Suprapubic skin (tissue), 4 donors: ENCODE measurements around the gene CHRNA10. TPM values are rescaled to one million over a fixed set of nuclear protein-coding genes. Genes with fewer than 3 reads are reported as not detected.

ENCODE experiments used
- DNase-seq, 2 donors: peaks; one replicate each; pipeline ENCODE4 v3.0.0-alpha.2; 2019; ENCODE audit warnings: low spot score in 2 of 2
- H3K27ac ChIP-seq: fragments of 200-600 bp; sonication (generic); one replicate; pipeline ENCODE4 v1.5.1; 2019
- H3K27me3 ChIP-seq: fragments of 200-600 bp; sonication (generic); one replicate; pipeline ENCODE4 v1.5.1; 2019
- H3K36me3 ChIP-seq: fragments of 200-600 bp; sonication (generic); one replicate; pipeline ENCODE4 v1.5.1; 2019
- H3K4me1 ChIP-seq: fragments of 200-600 bp; sonication (generic); one replicate; pipeline ENCODE4 v1.5.1; 2019
- H3K4me3 ChIP-seq: fragments of 200-600 bp; sonication (generic); one replicate; pipeline ENCODE4 v1.5.1; 2019; ENCODE audit warnings: mild to moderate bottlenecking
- H3K9me3 ChIP-seq: fragments of 200-600 bp; sonication (generic); one replicate; pipeline ENCODE4 v1.5.1; 2019
- CTCF ChIP-seq, 2 donors: fragments of 200-600 bp in 1 of 2; fragments of 450-650 bp in 1 of 2; sonication (generic) in 1 of 2; IDR thresholded peaks; one replicate each; pipeline ENCODE4 v1.5.1; 2016 to 2019; ENCODE audit warnings: antibody characterized with exemption in 2 of 2, mild to moderate bottlenecking in 1 of 2, moderate library complexity in 1 of 2
- EP300 ChIP-seq: sonication (generic); formaldehyde crosslinking; IDR thresholded peaks from one replicate; pipeline ENCODE4 v1.6.1; 2017; ENCODE audit warnings: antibody characterized with exemption
- POLR2A ChIP-seq, 2 donors: fragments of 450-650 bp; IDR thresholded peaks; one replicate each; pipeline ENCODE4 v1.6.1; 2017; ENCODE audit warnings: antibody characterized with exemption in 2 of 2, mild to moderate bottlenecking in 2 of 2, moderate library complexity in 2 of 2
- POLR2AphosphoS5 ChIP-seq, 3 donors: sonication (generic); formaldehyde crosslinking; IDR thresholded peaks; one replicate each; pipeline ENCODE4 v1.6.1; 2017; ENCODE audit warnings: antibody characterized with exemption in 3 of 3
- WGBS: methylation state at CpG from one replicate; pipeline ENCODE4 v1.1.5; 2018; 5-methylcytosine and 5-hydroxymethylcytosine counted together
- total RNA-seq, 4 donors: library from RNA; depleted of rRNA; stranded (reverse); fragments of >200 nt; gene quantifications; one replicate each; pipeline ENCODE4 v1.1.0, GENCODE V29; 2016

The CHRNA10 gene
- total RNA-seq, 4 donors from 2014 or later = 0.73 to 2.3 (median 0.89) TPM; not detected in 1

- 91% methylated on average over 11 of the region's 11 CpGs for WGBS
- TF ChIP-seq EP300 (no peak), POLR2AphosphoS5 (IDR thresholded peaks at IDR 0.05) (no peak), CTCF (IDR thresholded peaks at IDR 0.05) (no peak), POLR2A (IDR thresholded peaks at IDR 0.05) (no peak)
- Histone ChIP-seq H3K27ac (no peak overlapping the region), H3K36me3 (peaks cover 99% of the 10 kb centered on the region), H3K9me3 (no peaks in the 10 kb centered on the region), H3K4me3 (no peak overlapping the region), H3K27me3 (no peaks in the 10 kb centered on the region), H3K4me1 (no peaks in the 10 kb centered on the region)
- no peak for DNase-seq
Measured at GRCh38 chr11:3675971-3676370, 4.8 kb upstream of the CHRNA10 start.

GRCh38 chr11:3674189-3674588 is 3.0 kb upstream of the CHRNA10 start:
- Histone ChIP-seq H3K27ac (no peak overlapping the region), H3K36me3 (peaks cover 99% of the 10 kb centered on the region)

GRCh38 chr11:3669742-3670183 is 1.4 kb downstream of the CHRNA10 start:
- Histone ChIP-seq H3K4me1 (no peaks in the 10 kb centered on the region), H3K9me3 (no peaks in the 10 kb centered on the region), H3K27me3 (no peaks in the 10 kb centered on the region), H3K4me3 (no peak overlapping the region), H3K36me3 (peaks cover 93% of the 10 kb centered on the region), H3K27ac (no peak overlapping the region)
- WGBS = 90% methylated on average over 3 of the region's 5 CpGs
- DNase-seq = no peak
- TF ChIP-seq EP300 = no peak
- no peak for TF ChIP-seq CTCF (IDR thresholded peaks at IDR 0.05)
- TF ChIP-seq POLR2AphosphoS5 (IDR thresholded peaks at IDR 0.05) = no peak
- no peak for TF ChIP-seq POLR2A (IDR thresholded peaks at IDR 0.05)

More at GRCh38 chr11:3674189-3674588, 3.0 kb upstream of the CHRNA10 start:
- no peaks in the 10 kb centered on the region for H3K27me3 ChIP-seq
- 100% methylated on average over 1 of the region's 1 CpG for WGBS
- H3K9me3 ChIP-seq = no peaks in the 10 kb centered on the region
- no peaks in the 10 kb centered on the region for H3K4me1 ChIP-seq
- H3K4me3 ChIP-seq = no peak overlapping the region
- no peak for DNase-seq
- TF ChIP-seq CTCF (IDR thresholded peaks at IDR 0.05) (no peak), POLR2AphosphoS5 (IDR thresholded peaks at IDR 0.05) (no peak), EP300 (no peak), POLR2A (IDR thresholded peaks at IDR 0.05) (no peak)

GRCh38 chr11:3669128-3669527 is 2.1 kb downstream of the CHRNA10 start:
- Histone ChIP-seq H3K36me3 (peaks cover 93% of the 10 kb centered on the region), H3K27me3 (no peaks in the 10 kb centered on the region), H3K27ac (no peak overlapping the region), H3K4me1 (no peaks in the 10 kb centered on the region), H3K9me3 (no peaks in the 10 kb centered on the region), H3K4me3 (no peak overlapping the region)
- no peak for TF ChIP-seq CTCF (IDR thresholded peaks at IDR 0.05)
- peak in 1 of 2 donors; percentile 58 for DNase-seq
- 100% methylated on average over 6 of the region's 7 CpGs for WGBS

- no peak overlapping the region for H3K4me3 ChIP-seq
- TF ChIP-seq POLR2AphosphoS5 (IDR thresholded peaks at IDR 0.05) (no peak), EP300 (no peak), CTCF (IDR thresholded peaks at IDR 0.05) (no peak), POLR2A (IDR thresholded peaks at IDR 0.05) (no peak)
- no peaks in the 10 kb centered on the region for H3K9me3 ChIP-seq
- peak in 1 of 2 donors; percentile 62 for DNase-seq
- no peaks in the 10 kb centered on the region for H3K4me1 ChIP-seq
- no peaks in the 10 kb centered on the region for H3K27me3 ChIP-seq
- no peak overlapping the region for H3K27ac ChIP-seq
- WGBS = 100% methylated on average over 4 of the region's 89 CpGs
- peaks cover 76% of the 10 kb centered on the region for H3K36me3 ChIP-seq
Measured at GRCh38 chr11:3667149-3668035, 3.8 kb downstream of the CHRNA10 start.
